ENCODE data around the gene NDUFB3. TPM values are rescaled to one million over a fixed set of nuclear protein-coding genes. Genes with fewer than 3 reads are reported as not detected.
A peak's percentile ranks its signal among the peaks of the same experiment; 100 is the strongest.

NDUFB3 gene
- total RNA-seq, 1 experiment from 2014 or later = 184 TPM

DNA sequence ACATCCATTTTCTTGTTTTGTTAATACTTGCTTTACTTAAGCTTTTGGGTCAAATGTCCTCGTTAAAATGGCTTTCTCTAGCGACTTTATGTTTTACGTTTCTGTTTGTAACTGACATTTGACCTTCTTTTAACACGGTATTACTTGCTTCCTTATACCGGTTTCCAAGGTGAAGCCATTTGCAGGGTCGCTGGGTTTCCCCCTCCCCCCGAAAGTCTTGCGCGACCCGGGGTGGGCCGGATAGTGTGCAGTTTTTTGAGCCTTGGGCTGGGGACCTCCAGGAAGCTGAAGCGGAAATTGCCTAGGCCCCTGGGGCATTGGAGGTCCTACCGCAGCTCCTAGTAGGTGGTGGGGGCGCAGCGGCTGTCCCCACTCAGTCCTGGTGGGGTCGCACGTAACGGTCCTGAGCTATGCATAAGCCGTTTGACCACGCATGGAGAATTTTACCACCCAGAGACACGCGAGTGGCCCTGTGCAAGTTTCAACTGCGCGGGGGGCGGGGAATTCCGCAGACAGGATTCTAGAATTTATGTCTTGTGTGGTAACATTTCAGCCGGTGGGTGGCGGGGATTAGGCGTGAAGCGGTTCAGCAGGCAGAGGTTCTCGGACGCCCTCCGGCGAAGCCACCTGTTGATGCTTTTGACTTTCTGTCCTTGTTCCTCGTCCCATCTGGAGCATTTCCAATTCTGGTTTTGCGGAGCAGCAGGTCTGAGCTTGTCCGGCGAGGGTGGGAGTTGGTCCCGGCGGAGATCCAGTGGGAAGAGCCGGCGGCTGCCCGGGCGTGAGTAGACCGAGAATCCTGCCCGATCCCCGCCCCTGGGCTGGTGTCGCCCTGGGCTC lies 46.5 kb downstream of the NDUFB3 start:
- peak; percentile 79 for DNase-seq (ENCODE audit: low read depth, low spot score)
- in situ Hi-C loops (cut with HindIII; ENCODE audit: low pct_unique_long_range_greater_than_20kb, low sequenced_read_pairs) = no loop called here

DNA sequence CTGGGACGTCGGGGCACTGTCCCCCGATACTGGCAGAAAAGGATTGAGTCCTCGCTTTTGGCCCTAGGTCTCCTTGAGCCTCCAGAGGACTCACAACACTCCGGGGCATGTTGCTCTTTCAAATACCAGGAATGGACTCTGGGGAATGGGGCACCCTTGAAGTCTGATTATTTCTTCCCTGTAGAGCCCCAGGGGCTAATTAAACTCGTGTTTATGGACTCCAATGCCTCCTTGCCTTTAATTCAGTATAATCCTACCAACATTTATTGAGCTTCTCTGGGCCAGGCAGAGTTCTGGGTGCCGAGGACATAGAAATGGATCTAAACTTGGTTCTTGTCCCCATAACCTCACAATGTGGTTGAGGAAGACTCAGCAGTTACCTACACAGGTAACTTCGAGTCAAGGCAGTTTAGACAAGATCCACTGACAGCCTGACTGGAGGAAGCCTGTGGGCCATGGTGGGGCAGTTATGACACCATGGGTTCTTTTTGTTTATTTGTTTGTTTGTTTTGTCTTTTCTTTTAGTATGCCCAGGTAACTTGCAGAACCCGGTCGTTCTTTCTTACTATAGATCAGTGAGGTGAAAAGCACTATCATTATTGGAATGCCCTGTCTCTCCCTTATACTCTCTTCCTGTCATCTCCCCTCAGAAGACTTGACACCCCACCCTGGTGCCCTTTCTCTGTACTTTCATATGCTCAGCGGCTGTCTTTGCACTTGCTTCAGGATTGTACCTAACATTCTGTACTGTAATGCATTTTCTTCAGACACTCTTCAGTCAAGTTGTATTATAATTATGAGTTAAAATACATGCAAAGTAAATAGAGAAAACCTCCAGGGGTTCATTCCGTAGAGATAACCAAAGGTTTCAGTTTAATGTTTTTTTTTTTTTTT lies 47.4 kb downstream of the NDUFB3 start:
- in situ Hi-C loops (cut with HindIII; ENCODE audit: low pct_unique_long_range_greater_than_20kb, low sequenced_read_pairs) = no loop called here

DNA sequence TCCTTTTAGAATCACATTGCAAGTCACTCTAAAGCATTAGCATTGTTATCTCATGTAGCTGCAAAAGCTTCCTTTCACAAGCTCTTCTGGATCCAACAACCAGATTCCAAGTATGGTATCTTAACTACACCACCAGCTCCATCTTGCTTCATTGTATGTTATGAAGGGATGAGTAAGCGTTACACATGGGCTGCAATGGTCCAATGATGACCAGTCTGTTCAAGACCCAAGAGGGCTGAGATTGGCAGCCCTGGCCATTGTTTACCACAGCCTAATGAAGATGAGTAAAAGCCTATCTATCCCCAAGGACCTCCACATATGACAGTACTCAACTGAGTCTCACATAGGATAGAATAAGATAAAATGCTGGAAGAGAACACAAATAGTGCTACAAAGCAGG lies 50.5 kb downstream of the NDUFB3 start:
- no peak for DNase-seq (ENCODE audit: low read depth, low spot score)
- in situ Hi-C loops (cut with HindIII; ENCODE audit: low pct_unique_long_range_greater_than_20kb, low sequenced_read_pairs) = no loop called here

More for the DNA sequence above, 47.4 kb downstream of the NDUFB3 start:
- peak; percentile 57 for DNase-seq (ENCODE audit: low read depth, low spot score)

DNA sequence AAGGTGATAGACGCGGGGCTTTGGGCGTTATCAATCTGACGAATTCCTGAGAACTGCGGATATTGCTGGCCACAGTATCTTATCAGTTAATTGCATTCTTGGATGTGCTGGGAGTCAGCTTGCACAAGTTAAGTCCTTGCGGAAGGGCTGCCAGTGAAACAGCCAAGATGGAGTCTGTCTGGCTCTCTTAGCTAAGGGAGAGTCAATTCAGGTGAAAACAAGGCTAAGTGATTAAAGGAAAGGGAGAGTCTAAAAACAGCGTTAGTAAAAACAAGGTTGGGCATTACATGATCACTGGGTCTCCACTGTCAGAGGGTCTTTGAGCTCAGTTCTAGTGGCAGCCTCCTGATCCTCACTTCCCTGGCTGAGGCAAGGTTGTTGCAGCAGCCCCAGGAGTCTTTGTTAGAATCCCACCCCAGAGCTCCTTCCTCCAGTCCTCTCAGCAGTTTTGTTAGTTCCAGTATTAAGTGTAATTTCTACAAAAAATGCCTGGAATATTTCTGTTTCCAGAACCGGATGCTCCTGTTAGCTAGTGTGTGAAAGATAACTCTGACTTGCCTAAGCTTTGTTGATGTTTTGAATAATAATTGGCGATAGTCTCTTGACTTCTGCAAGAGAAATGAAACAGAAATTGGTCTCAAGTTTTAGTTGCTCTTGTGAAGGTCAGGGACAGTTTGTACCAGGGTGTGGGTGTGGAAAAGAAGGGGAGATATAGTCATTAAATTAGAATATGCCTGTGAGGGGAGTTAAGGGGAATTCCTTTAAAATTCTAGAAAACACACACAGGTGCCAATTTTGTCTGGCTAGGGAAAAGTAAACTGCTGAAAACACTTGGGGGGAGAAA lies 54.7 kb downstream of the NDUFB3 start:
- DNase-seq (ENCODE audit: low read depth, low spot score) = no peak
- in situ Hi-C loops (cut with HindIII; ENCODE audit: low pct_unique_long_range_greater_than_20kb, low sequenced_read_pairs) = no loop called here

DNA sequence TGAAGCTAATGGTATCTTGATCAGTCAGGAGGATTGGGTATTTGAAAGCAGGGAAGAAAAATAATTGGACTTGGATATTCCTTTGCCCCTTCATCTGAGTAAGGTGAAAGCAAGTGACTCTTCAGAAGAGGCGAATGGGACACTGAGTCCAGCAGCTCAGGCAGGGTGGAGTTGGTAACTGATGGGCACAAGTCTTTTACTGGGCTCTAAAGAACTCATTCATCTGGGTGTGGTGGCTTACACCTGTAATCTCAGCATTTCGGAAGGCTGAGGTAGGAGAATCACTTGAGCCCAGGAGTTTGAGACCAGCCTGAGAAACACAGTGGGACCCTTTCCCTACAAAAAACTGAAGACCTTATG lies 55.3 kb downstream of the NDUFB3 start:
- DNase-seq (ENCODE audit: low read depth, low spot score) = no peak
- in situ Hi-C loops (cut with HindIII; ENCODE audit: low pct_unique_long_range_greater_than_20kb, low sequenced_read_pairs) = no loop called here

DNA sequence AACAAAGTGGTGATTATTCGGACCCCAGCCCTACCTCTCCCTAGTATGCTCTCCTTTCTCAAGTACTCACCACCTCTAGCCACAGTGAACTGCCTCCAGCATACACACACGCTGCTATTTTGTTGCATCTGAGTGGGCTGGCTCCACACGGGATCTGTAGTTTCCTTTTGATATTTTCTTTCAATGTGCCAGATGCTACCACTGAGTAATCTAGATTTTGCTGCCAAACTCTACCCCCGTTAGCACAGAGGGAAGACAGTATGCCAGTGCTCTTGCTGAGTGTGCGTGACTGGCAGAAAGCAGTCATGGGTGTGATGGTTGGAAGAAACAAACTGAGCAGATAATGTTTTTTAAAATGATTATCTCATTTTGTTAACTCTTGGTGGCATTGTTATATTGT lies 55.8 kb downstream of the NDUFB3 start:
- in situ Hi-C loops (cut with HindIII; ENCODE audit: low pct_unique_long_range_greater_than_20kb, low sequenced_read_pairs) = no loop called here
- no peak for DNase-seq (ENCODE audit: low read depth, low spot score)

DNA sequence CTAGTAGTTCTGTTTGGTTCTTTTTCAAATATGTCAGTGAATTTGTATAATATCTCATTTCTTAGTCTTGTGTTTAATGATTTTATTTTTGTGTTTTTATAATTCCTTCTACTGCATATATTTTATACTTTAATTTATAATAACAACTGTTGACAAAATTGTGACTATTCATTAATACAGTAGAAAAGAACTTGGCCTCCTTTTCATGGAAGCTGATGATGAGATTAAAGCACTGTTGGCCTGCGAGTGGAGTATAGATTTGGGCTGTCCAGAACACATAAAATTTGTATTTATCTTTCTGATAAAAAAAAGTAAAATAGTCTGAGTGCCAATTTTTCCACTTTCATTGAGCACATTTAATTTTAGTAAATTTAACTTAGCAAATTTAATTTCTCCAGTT lies 56.2 kb downstream of the NDUFB3 start:
- DNase-seq (ENCODE audit: low read depth, low spot score) = no peak
- in situ Hi-C loops (cut with HindIII; ENCODE audit: low pct_unique_long_range_greater_than_20kb, low sequenced_read_pairs) = no loop called here

DNA sequence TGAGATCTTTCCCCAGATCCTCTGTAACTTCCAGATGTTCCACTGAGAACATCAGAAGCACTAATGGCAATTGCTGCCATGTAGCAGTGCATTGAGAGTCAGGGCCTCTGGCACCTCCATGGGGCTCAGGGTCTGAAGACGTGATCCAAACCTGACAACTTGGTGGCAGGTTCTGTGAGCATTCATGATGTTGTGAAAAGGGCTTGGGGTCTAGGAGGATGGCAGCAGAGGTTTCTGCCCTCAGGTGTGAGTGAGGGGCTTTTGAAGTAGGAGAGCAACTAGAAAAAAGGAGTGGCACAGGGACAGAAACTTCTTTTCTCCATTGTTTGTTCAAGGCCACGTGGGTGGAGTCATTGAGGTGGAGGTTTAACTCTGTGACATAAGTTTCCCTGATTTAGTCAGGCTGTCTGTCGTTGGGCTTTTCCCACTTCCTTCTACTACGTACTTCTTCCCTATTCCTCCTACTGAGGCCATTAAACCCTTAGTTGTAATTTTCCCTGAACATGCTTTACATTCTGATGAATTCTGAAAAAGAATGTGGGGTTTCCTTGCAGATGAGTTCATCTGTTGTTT lies 57.2 kb downstream of the NDUFB3 start:
- DNase-seq (ENCODE audit: low read depth, low spot score) = no peak
- in situ Hi-C loops (cut with HindIII; ENCODE audit: low pct_unique_long_range_greater_than_20kb, low sequenced_read_pairs) = no loop called here

DNA sequence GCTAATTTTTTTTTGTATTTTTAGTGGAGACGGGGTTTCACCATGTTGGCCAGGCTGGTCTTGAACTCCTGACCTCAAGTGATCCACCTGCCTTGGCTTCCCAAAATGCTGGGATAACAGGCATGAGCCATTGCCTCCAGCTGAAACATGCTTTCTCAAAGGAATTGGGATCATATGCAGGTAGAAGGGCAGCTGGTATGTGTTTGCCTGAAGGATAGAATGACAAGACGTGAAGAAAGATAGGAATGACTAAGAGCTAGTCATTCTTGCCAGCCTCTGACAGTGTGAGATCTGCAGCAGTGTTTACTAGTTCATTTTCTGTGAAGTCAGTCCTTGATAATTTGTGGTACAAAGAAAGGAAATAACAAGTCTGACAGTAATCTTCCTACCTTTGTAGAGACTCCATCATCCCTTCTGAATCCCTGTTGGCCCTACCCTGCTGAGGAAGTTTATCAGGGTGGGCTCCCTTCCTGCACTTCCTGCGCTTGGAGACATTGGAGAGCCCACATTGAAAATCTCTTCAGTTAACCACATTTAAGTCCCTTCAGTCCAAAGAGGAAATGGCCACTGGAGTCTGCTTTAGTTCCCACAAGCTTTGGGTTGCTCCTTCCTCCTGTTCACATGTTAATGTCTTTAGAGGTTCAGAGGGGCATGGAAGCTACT lies 58.9 kb downstream of the NDUFB3 start:
- in situ Hi-C loops (cut with HindIII; ENCODE audit: low pct_unique_long_range_greater_than_20kb, low sequenced_read_pairs) = no loop called here
- DNase-seq (ENCODE audit: low read depth, low spot score) = no peak

DNA sequence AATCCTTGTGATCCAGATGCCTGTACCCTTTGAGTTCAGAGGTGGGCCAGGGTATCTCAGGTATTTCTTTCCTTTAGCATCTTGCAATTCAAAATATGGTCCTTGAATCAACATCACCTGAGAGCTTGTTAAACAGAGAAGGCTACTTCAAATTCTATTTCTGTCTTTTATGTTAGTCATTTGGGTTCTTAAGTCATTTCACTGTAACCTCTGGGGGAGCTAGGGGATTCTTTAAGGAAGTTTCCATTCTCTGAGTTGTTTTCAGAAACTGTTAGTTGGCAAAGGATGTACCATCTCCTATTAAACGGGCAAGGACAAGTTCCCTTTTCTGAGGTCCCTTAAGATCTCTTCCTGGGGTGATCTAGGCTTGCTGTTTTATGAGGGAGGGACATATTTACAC lies 60.7 kb downstream of the NDUFB3 start:
- in situ Hi-C loops (cut with HindIII; ENCODE audit: low pct_unique_long_range_greater_than_20kb, low sequenced_read_pairs) = no loop called here
- DNase-seq (ENCODE audit: low read depth, low spot score) = no peak

Small RNA genes lying within 50 kb of the gene (small RNA-seq; reads per million reads assigned to genes)
- gene RNU6-1206P = 0 reads per million in 2 experiments

Other genes with a start within 250 kb of the NDUFB3 start
- gene CLK1, start 207.3 kb upstream of the NDUFB3 start, total RNA-seq (2014; rRNA removed; shearing (Covaris generic)) = 66.8 and 67.0 TPM in 2 replicates
- gene PPIL3, start 182.9 kb upstream of the NDUFB3 start, total RNA-seq (2014; rRNA removed; shearing (Covaris generic)) = 33.0 and 35.8 TPM in 2 replicates
- 48.8 and 54.2 TPM in 2 replicates for gene NIF3L1, start 182.6 kb upstream of the NDUFB3 start, total RNA-seq (2014; rRNA removed; shearing (Covaris generic))
- 10.9 and 12.0 TPM in 2 replicates for gene ORC2, start 108.3 kb upstream of the NDUFB3 start, total RNA-seq (2014; rRNA removed; shearing (Covaris generic))
- gene HYCC2, start 330 bp upstream of the NDUFB3 start, total RNA-seq (2014; rRNA removed; shearing (Covaris generic)) = 8.7 and 8.8 TPM in 2 replicates
- gene CFLAR, start 44.2 kb downstream of the NDUFB3 start, total RNA-seq (2014; rRNA removed; shearing (Covaris generic)) = 35.2 and 38.5 TPM in 2 replicates
- 4.1 and 4.6 TPM in 2 replicates for gene CASP10, start 111.1 kb downstream of the NDUFB3 start, total RNA-seq (2014; rRNA removed; shearing (Covaris generic))
- 25.3 and 29.6 TPM in 2 replicates for gene CASP8, start 188.5 kb downstream of the NDUFB3 start, total RNA-seq (2014; rRNA removed; shearing (Covaris generic))

All from SK-MEL-5 (cell line).